ENCODE measurements around the gene LGMN. TPM values are rescaled to one million over a fixed set of nuclear protein-coding genes. Genes with fewer than 3 reads are reported as not detected.

The LGMN gene
- total and polyA plus RNA-seq, 2 of the 13 experiments (the other 11 are each of a cell fraction or from before 2014, with no cell fraction given), result 28.9 to 76.4 TPM

GRCh38 chr14:92748259-92749016 is at the start of gene LGMN (continued):
- TF ChIP-seq WIZ (CRISPR knock-in tag; IDR thresholded peaks at IDR 0.05) (peak; percentile 81; the same call in 1 of the 2 replicates), GATAD2A (CRISPR knock-in tag; IDR thresholded peaks at IDR 0.05) (peak; percentile 56; the same call in 1 of the 2 replicates), CBX1 (IDR thresholded peaks at IDR 0.05; ENCODE audit: low read depth) (no peak), FOXO1 (CRISPR knock-in tag; IDR thresholded peaks at IDR 0.05) (peak; percentile 15; the same call in 1 of the 2 replicates), ZNF276 (CRISPR knock-in tag; IDR thresholded peaks at IDR 0.05; ENCODE audit: low read depth) (peak; percentile 79; the same call in 1 of the 2 replicates), ZNF30 (CRISPR knock-in tag; IDR thresholded peaks at IDR 0.05) (no peak), TERF1 (CRISPR knock-in tag; IDR thresholded peaks at IDR 0.05) (no peak), NR1H2 (CRISPR knock-in tag; IDR thresholded peaks at IDR 0.05; ENCODE audit: borderline replicate concordance, low read depth) (no peak), MAFK (conservative IDR thresholded peaks at IDR 0.05 in 1 of 2, IDR thresholded peaks at IDR 0.05 in 1 of 2; ENCODE audit: low read length in 2 of 2) (no peak), ZFAT (CRISPR knock-in tag; conservative IDR thresholded peaks at IDR 0.05) (no peak), NR2F1 (CRISPR knock-in tag; IDR thresholded peaks at IDR 0.05) (no peak), ZNF792 (CRISPR knock-in tag; IDR thresholded peaks at IDR 0.05) (peak; percentile 78), EHMT2 (IDR thresholded peaks at IDR 0.05; ENCODE audit: borderline replicate concordance, low read depth, low read length) (no peak), HOXA9 (CRISPR knock-in tag; IDR thresholded peaks at IDR 0.05; ENCODE audit: borderline replicate concordance) (no peak), ZNF878 (CRISPR knock-in tag; IDR thresholded peaks at IDR 0.05) (0 out of 2 replicates have a peak, but pooled peaks have one; percentile 44), RBM22 (optimal IDR thresholded peaks at IDR 0.05; ENCODE audit: low read length) (no peak), ZNF24 (IDR thresholded peaks at IDR 0.05) (no peak), ZNF674 (CRISPR knock-in tag; IDR thresholded peaks at IDR 0.05; ENCODE audit: low read depth) (no peak), SSRP1 (CRISPR knock-in tag; IDR thresholded peaks at IDR 0.05) (no peak), CTCF (CRISPR knock-in tag; IDR thresholded peaks at IDR 0.05) (peak; percentile 19; the same call in 1 of the 2 replicates), KMT2A (CRISPR knock-in tag; IDR thresholded peaks at IDR 0.05) (peak; percentile 95), SP5 (CRISPR knock-in tag; IDR thresholded peaks at IDR 0.05; ENCODE audit: borderline replicate concordance, low read depth) (no peak)
- TF ChIP-seq, protein P1, sequence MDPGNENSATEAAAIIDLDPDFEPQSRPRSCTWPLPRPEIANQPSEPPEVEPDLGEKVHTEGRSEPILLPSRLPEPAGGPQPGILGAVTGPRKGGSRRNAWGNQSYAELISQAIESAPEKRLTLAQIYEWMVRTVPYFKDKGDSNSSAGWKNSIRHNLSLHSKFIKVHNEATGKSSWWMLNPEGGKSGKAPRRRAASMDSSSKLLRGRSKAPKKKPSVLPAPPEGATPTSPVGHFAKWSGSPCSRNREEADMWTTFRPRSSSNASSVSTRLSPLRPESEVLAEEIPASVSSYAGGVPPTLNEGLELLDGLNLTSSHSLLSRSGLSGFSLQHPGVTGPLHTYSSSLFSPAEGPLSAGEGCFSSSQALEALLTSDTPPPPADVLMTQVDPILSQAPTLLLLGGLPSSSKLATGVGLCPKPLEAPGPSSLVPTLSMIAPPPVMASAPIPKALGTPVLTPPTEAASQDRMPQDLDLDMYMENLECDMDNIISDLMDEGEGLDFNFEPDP (CRISPR knock-in tag; conservative IDR thresholded peaks at IDR 0.05), result no peak
